Psoas muscle (tissue), 8 donors: ENCODE results near the gene MAPT. TPM values are rescaled to one million over a fixed set of nuclear protein-coding genes. Genes with fewer than 3 reads are reported as not detected.

Experiments
- ATAC-seq, 4 donors: fragments of 200-7000 bp; cut with Tn5 transposase; one replicate each; pipeline ENCODE4 v1.9.1; 2020; ENCODE audit warnings: moderate library complexity in 3 of 4, mild to moderate bottlenecking in 2 of 4
- DNase-seq, 2 donors: peaks; one replicate each; pipeline ENCODE4 v3.0.0-alpha.2; 2020
- H3K27ac ChIP-seq: fragments of 200-600 bp; one replicate; pipeline ENCODE4 v1.8.0; 2022
- H3K27me3 ChIP-seq, 3 donors: fragments of 200-600 bp in 1 of 3; one replicate each; pipeline versions ENCODE4 v1.6.1 to v1.8.0; 2013 to 2022; ENCODE audit warnings: low read length in 2 of 3, mild to moderate bottlenecking in 2 of 3, moderate library complexity in 1 of 3; ENCODE audit not compliant: insufficient read depth in 3 of 3
- H3K36me3 ChIP-seq, 2 donors: fragments of 200-600 bp in 1 of 2; one replicate each; pipeline versions ENCODE4 v1.6.1 to v1.8.0; 2013 to 2022; ENCODE audit warnings: low read depth in 1 of 2, mild to moderate bottlenecking in 1 of 2, moderate library complexity in 1 of 2; ENCODE audit not compliant: insufficient read depth in 1 of 2
- H3K4me1 ChIP-seq: fragments of 200-600 bp; one replicate; pipeline ENCODE4 v1.8.0; 2022
- H3K4me3 ChIP-seq: fragments of 200-600 bp; one replicate; pipeline ENCODE4 v1.8.0; 2022; ENCODE audit warnings: mild to moderate bottlenecking
- H3K9me3 ChIP-seq: fragments of 200-600 bp; one replicate; pipeline ENCODE4 v1.8.0; 2022
- WGBS, 3 donors: extraction: QIAGEN DNeasy Blood & Tissue Kit; methylation state at CpG; one replicate each; pipeline versions ENCODE4 v1.1.6 to v1.1.7; 2013; 5-methylcytosine and 5-hydroxymethylcytosine counted together
- intact Hi-C, 2 donors: fragments of 100-400 bp; cut with DNase I; formaldehyde crosslinking; loops; one replicate each; pipeline versions ENCODE4 v1.11.0 to v1.14.2; 2022
- polyA plus RNA-seq, 3 donors: library from polyadenylated mRNA; stranded (reverse); fragments of 200-250 nt; gene quantifications; one replicate each; pipeline ENCODE4 v1.2.3, GENCODE V29; 2013
- total RNA-seq, 4 donors: library from RNA; stranded (reverse); fragmentation: NEBNext Ultra II Directional in 2 of 4; extraction: Animal tissue kit (Norgen Biotek cat#: 25700) in 2 of 4; gene quantifications; one replicate each; pipeline versions ENCODE4 v1.2.1 to v1.2.4, GENCODE V29; 2021 to 2023
- TF ChIP-seq, protein P1 (sequence below): fragments of 200-600 bp; IDR thresholded peaks from one replicate; pipeline ENCODE4 v1.8.0; 2022; ENCODE audit warnings: antibody characterized with exemption
- donor health status: healthy with polysubstance abuse.
- donor health status: DM: no; HTN: no; CAD: no; lungs with moderate emphysema.
- donor health status: Bipolar disorder and iron deficiency.
- donor health status: healthy.
- donor health status: DM: yes; HTN: yes; CAD: no.
- donor health status: DM: no; HTN: no; CAD: no.
- donor health status: DM: no; HTN: no; CAD: no.
- donor health status: DM: yes; HTN: yes; CAD: no.

MAPT gene
- total and polyA plus RNA-seq, 7 donors: 16.0 to 253 (median 104) TPM

DNA sequence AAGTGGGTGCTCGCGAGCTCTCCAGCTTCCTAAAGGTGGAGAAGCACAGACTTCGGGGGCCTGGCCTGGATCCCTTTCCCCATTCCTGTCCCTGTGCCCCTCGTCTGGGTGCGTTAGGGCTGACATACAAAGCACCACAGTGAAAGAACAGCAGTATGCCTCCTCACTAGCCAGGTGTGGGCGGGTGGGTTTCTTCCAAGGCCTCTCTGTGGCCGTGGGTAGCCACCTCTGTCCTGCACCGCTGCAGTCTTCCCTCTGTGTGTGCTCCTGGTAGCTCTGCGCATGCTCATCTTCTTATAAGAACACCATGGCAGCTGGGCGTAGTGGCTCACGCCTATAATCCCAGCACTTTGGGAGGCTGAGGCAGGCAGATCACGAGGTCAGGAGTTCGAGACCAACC lies 102.8 kb downstream of the MAPT start:
- H3K27me3 ChIP-seq: no peaks in the 10 kb centered on the region
- DNase-seq (no peak), ATAC-seq (no peak)
- peaks cover 0 to 73% of the 10 kb centered on the region in 2 donors for H3K36me3 ChIP-seq
- no peak overlapping the region for H3K4me3 ChIP-seq
- H3K4me1 ChIP-seq: no peaks in the 10 kb centered on the region
- no peak overlapping the region for H3K27ac ChIP-seq
- TF ChIP-seq, protein P1, sequence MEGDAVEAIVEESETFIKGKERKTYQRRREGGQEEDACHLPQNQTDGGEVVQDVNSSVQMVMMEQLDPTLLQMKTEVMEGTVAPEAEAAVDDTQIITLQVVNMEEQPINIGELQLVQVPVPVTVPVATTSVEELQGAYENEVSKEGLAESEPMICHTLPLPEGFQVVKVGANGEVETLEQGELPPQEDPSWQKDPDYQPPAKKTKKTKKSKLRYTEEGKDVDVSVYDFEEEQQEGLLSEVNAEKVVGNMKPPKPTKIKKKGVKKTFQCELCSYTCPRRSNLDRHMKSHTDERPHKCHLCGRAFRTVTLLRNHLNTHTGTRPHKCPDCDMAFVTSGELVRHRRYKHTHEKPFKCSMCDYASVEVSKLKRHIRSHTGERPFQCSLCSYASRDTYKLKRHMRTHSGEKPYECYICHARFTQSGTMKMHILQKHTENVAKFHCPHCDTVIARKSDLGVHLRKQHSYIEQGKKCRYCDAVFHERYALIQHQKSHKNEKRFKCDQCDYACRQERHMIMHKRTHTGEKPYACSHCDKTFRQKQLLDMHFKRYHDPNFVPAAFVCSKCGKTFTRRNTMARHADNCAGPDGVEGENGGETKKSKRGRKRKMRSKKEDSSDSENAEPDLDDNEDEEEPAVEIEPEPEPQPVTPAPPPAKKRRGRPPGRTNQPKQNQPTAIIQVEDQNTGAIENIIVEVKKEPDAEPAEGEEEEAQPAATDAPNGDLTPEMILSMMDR: no peak
- intact Hi-C loops: no loop called here
- H3K9me3 ChIP-seq: no peaks in the 10 kb centered on the region
- WGBS, 3 donors: 90 to 91% (median 90%) methylated on average over 13 of the region's 13 CpGs

DNA sequence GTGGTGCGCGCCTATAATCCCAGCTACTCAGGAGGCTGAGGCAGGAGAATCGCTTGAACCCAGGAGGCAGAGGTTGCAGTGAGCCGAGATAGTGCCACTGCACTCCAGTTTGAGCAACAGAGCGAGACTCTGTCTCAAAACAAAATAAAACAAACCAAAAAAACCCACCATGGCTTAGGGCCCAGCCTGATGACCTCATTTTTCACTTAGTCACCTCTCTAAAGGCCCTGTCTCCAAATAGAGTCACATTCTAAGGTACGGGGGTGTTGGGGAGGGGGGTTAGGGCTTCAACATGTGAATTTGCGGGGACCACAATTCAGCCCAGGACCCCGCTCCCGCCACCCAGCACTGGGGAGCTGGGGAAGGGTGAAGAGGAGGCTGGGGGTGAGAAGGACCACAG lies 103.3 kb downstream of the MAPT start:
- no peak overlapping the region for H3K27ac ChIP-seq
- H3K9me3 ChIP-seq: no peaks in the 10 kb centered on the region
- intact Hi-C loops: no loop called here
- no peak for ATAC-seq
- peaks cover 0 to 69% of the 10 kb centered on the region in 2 donors for H3K36me3 ChIP-seq
- no peak for DNase-seq
- H3K27me3 ChIP-seq: no peaks in the 10 kb centered on the region
- 87 to 94% (median 92%) methylated on average over 9 of the region's 9 CpGs for WGBS, 3 donors
- no peak overlapping the region for H3K4me3 ChIP-seq
- TF ChIP-seq, protein P1: no peak
- H3K4me1 ChIP-seq: no peaks in the 10 kb centered on the region

DNA sequence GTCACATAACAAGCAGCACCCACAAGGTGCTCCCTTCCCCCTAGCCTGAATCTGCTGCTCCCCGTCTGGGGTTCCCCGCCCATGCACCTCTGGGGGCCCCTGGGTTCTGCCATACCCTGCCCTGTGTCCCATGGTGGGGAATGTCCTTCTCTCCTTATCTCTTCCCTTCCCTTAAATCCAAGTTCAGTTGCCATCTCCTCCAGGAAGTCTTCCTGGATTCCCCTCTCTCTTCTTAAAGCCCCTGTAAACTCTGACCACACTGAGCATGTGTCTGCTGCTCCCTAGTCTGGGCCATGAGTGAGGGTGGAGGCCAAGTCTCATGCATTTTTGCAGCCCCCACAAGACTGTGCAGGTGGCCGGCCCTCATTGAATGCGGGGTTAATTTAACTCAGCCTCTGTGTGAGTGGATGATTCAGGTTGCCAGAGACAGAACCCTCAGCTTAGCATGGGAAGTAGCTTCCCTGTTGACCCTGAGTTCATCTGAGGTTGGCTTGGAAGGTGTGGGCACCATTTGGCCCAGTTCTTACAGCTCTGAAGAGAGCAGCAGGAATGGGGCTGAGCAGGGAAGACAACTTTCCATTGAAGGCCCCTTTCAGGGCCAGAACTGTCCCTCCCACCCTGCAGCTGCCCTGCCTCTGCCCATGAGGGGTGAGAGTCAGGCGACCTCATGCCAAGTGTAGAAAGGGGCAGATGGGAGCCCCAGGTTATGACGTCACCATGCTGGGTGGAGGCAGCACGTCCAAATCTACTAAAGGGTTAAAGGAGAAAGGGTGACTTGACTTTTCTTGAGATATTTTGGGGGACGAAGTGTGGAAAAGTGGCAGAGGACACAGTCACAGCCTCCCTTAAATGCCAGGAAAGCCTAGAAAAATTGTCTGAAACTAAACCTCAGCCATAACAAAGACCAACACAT lies 104.9 kb downstream of the MAPT start, which contains the start of gene STH:
Gene STH (plus strand): TSS at position 264 of the 913 bp plus-strand sequence. CDS start 30 bp downstream, at position 294.
- Histone ChIP-seq H3K9me3 (no peaks in the 10 kb centered on the region), H3K4me3 (no peak within 1 kb of the TSS), H3K36me3 (peaks cover 0 to 56% of the 10 kb centered on the region in 2 donors), H3K27me3 (no peaks in the 10 kb centered on the region), H3K27ac (no peak within 1 kb of the TSS), H3K4me1 (peaks cover 12% of the 10 kb centered on the region)
- TF ChIP-seq, protein P1: no peak
- 58 to 68% (median 65%) methylated on average over 8 of the region's 8 CpGs for WGBS, 3 donors
- no peak for DNase-seq
- ATAC-seq: no peak
- intact Hi-C loops: no loop called here

DNA sequence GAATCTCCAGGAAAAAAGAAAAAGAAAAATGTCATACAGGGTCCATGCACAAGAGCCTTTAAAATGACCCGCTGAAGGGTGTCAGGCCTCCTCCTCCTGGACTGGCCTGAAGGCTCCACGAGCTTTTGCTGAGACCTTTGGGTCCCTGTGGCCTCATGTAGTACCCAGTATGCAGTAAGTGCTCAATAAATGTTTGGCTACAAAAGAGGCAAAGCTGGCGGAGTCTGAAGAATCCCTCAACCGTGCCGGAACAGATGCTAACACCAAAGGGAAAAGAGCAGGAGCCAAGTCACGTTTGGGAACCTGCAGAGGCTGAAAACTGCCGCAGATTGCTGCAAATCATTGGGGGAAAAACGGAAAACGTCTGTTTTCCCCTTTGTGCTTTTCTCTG lies 105.5 kb downstream of the MAPT start:
- no peak overlapping the region for H3K27ac ChIP-seq
- peaks cover 16% of the 10 kb centered on the region for H3K4me1 ChIP-seq
- ATAC-seq (no peak), DNase-seq (no peak)
- H3K36me3 ChIP-seq: peaks cover 0 to 51% of the 10 kb centered on the region in 2 donors
- H3K27me3 ChIP-seq: no peaks in the 10 kb centered on the region
- TF ChIP-seq, protein P1: no peak
- no peaks in the 10 kb centered on the region for H3K9me3 ChIP-seq
- intact Hi-C loops: loop anchor here in 1 of 2 donors (5.0 kb wide), 1 partner anchor 42 kb away; no protein-coding TSS in a partner anchor
- H3K4me3 ChIP-seq: no peak overlapping the region
- 63 to 74% (median 64%) methylated on average over 9 of the region's 9 CpGs for WGBS, 3 donors
